ENCODE data around the gene HTRA3.

HTRA3 gene

DNA sequence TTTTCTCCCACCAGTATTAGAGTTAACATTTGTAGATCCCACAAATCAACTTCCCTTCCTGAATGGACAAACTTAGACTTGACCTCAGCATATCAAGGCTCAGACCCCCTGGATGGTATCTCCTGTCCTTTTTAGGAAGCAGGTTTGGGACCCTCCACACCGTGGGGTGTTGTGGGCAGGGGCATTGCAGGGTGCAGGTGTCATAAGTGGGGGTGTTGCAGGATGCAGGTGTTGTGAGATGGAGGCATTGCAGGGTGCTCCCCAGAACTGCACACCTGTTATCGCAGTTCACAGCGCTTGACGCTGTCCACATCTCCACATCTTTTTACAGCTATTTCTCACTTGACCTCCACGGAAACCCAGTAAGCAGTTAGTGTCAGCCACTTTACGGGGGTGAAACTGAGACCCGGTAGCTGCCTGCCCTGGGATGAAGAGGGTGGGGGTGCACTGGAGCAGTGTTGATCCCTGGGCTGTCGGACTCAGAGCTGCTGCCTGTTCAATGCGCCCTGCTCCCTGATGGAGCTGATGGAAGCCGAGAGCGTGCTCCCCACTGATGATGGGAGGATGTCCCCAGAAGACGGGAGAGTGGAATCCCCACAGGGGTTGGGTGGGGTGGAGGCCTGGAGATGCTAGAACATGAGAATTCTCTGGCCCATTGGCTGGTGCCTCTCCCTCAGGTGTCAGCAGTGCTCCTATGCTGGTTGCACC lies 45.1 kb upstream of the HTRA3 start:
- Histone ChIP-seq H3K9me3 (no peaks in the 10 kb centered on the region), H3K27ac (no peak overlapping the region), H3K27me3 (peaks cover 60% of the 10 kb centered on the region), H3K36me3 (no peaks in the 10 kb centered on the region), H3K4me3 (ENCODE audit: low read depth in 1 of 2, low read length in 1 of 2) (no peak overlapping the region), H3K4me1 (ENCODE audit: control insufficient read depth in 1 of 2, insufficient read depth in 1 of 2, low read depth in 1 of 2, low read length in 1 of 2) (peaks cover 14 to 26% of the 10 kb centered on the region in 2 experiments)
- TF ChIP-seq, protein P1, sequence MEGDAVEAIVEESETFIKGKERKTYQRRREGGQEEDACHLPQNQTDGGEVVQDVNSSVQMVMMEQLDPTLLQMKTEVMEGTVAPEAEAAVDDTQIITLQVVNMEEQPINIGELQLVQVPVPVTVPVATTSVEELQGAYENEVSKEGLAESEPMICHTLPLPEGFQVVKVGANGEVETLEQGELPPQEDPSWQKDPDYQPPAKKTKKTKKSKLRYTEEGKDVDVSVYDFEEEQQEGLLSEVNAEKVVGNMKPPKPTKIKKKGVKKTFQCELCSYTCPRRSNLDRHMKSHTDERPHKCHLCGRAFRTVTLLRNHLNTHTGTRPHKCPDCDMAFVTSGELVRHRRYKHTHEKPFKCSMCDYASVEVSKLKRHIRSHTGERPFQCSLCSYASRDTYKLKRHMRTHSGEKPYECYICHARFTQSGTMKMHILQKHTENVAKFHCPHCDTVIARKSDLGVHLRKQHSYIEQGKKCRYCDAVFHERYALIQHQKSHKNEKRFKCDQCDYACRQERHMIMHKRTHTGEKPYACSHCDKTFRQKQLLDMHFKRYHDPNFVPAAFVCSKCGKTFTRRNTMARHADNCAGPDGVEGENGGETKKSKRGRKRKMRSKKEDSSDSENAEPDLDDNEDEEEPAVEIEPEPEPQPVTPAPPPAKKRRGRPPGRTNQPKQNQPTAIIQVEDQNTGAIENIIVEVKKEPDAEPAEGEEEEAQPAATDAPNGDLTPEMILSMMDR (IDR thresholded peaks at IDR 0.05) = no peak

DNA sequence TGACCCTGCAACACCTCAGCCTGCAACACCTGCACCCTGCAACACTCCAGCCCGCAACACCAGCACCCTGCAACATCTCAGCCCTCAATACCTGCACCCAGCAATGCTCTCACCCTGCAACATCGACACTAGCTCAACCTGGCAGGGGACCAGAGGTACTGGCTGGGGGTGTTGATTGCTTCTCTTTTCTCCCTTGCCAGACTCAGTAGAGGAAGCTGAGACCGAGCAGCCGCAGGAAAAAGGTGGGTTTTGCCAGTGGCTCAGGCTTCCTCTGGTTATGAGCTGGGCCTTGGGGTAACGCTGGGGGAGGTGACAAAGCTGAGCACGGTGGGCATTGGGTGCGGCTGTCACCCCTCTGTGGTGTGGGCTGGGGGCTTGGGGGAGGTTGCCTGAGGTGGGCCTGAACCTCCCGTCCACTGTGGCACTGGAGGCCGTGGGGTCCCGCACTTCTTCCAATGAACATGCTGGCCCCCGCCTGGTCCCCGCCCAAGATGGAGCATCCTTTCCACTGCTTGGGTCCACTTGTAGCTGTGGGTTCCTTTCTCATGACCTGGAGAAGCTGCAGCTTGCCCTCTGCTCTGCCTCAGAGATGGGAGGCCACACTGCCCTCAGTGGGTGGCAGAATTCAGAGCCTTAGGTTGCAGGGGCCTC lies 44.5 kb upstream of the HTRA3 start:
- TF ChIP-seq, protein P1 (IDR thresholded peaks at IDR 0.05) = no peak
- Histone ChIP-seq H3K4me1 (ENCODE audit: control insufficient read depth in 1 of 2, insufficient read depth in 1 of 2, low read depth in 1 of 2, low read length in 1 of 2) (peaks cover 14 to 26% of the 10 kb centered on the region in 2 experiments), H3K27me3 (peaks cover 60% of the 10 kb centered on the region), H3K36me3 (no peaks in the 10 kb centered on the region), H3K4me3 (ENCODE audit: low read depth in 1 of 2, low read length in 1 of 2) (no peak overlapping the region), H3K9me3 (no peaks in the 10 kb centered on the region), H3K27ac (no peak overlapping the region)

DNA sequence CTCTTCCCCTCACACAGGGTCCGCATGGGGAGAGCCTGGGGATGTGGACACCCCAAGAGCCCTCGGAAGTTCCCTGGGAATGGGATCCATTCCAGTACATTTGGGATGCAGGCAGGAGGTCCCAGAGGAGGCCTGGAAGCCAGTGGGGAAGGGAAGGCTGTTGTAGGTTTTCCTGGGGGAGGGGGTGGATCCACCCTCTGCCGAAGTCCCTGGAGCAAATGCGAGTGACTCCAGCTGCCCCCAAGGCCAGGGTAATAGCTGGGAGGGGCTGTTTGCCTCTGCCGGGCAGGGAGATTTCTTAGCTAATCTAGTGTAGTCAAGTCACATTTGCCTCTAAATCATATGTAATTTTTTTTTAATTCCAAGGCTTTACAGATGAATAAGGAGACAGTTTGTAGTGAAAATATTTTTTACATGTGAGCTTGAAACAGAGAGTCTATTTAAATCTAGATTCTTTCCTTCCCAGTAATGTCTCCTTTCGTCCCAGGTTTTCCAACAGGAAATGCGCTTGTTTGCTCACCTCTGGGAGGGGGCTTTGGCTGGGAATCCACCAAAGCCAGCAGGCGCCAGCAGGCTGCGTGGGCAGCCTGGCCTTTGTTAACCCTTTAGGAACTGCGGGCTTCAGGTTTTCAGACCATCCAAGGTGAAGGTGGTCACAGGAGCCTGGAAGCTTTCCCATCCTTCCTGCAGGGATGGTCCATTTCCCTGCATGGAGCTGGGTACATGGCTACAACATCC lies 43.7 kb upstream of the HTRA3 start:
- Histone ChIP-seq H3K4me1 (ENCODE audit: control insufficient read depth in 1 of 2, insufficient read depth in 1 of 2, low read depth in 1 of 2, low read length in 1 of 2) (peaks cover 11 to 23% of the 10 kb centered on the region in 2 experiments), H3K36me3 (no peaks in the 10 kb centered on the region), H3K4me3 (ENCODE audit: low read depth in 1 of 2, low read length in 1 of 2) (no peak overlapping the region), H3K27me3 (peaks cover 60% of the 10 kb centered on the region), H3K9me3 (no peaks in the 10 kb centered on the region), H3K27ac (no peak overlapping the region)
- TF ChIP-seq, protein P1 (IDR thresholded peaks at IDR 0.05) = no peak

DNA sequence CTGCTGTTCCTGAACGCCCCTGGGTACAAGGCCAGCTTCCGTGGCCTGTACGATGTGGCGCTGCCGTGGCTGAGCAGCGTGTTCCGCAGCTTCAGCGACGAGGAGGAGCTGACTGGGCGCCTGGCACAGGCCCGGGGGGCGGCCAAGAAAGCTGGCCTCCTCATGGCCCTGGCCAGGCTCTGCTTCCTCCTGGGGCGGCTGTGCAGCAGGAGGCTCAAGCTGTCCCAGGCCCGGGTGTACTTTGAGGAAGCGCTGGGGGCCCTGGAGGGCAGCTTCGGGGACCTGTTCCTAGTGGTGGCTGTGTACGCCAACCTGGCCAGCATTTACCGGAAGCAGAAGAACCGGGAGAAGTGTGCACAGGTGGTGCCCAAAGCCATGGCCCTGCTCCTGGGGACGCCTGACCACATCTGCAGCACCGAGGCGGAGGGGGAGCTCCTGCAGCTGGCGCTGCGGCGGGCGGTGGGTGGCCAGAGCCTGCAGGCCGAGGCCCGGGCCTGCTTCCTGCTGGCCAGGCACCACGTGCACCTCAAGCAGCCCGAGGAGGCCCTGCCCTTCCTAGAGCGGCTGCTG lies 42.3 kb upstream of the HTRA3 start:
- H3K27me3 ChIP-seq = peaks cover 60% of the 10 kb centered on the region
- peaks cover 2 to 10% of the 10 kb centered on the region in 2 experiments for H3K4me1 ChIP-seq (ENCODE audit: control insufficient read depth in 1 of 2, insufficient read depth in 1 of 2, low read depth in 1 of 2, low read length in 1 of 2)
- H3K9me3 ChIP-seq = no peaks in the 10 kb centered on the region
- H3K36me3 ChIP-seq = no peaks in the 10 kb centered on the region
- H3K4me3 ChIP-seq (ENCODE audit: low read depth in 1 of 2, low read length in 1 of 2) = no peak overlapping the region
- no peak overlapping the region for H3K27ac ChIP-seq
- TF ChIP-seq, protein P1 (IDR thresholded peaks at IDR 0.05) = no peak

DNA sequence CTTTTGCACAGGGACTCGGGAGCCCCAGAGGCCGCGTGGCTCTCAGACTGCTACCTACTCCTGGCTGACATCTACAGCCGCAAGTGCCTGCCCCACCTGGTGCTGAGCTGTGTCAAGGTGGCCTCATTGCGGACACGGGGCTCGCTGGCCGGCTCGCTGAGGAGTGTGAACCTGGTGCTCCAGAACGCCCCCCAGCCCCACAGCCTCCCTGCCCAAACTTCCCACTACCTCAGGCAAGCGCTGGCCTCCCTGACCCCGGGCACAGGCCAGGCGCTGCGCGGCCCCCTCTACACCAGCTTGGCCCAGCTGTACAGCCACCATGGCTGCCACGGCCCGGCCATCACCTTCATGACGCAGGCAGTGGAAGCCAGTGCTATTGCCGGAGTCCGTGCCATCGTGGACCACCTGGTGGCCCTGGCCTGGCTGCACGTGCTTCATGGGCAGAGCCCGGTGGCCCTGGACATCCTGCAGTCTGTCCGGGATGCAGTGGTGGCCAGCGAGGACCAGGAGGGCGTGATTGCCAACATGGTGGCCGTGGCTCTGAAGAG lies 41.7 kb upstream of the HTRA3 start:
- no peak overlapping the region for H3K27ac ChIP-seq
- no peaks in the 10 kb centered on the region for H3K36me3 ChIP-seq
- TF ChIP-seq, protein P1 (IDR thresholded peaks at IDR 0.05) = no peak
- peaks cover 2 to 10% of the 10 kb centered on the region in 2 experiments for H3K4me1 ChIP-seq (ENCODE audit: control insufficient read depth in 1 of 2, insufficient read depth in 1 of 2, low read depth in 1 of 2, low read length in 1 of 2)
- no peaks in the 10 kb centered on the region for H3K9me3 ChIP-seq
- peaks cover 59% of the 10 kb centered on the region for H3K27me3 ChIP-seq
- H3K4me3 ChIP-seq (ENCODE audit: low read depth in 1 of 2, low read length in 1 of 2) = no peak overlapping the region

All from neutrophil (primary cell).